IMR-90 (cell line): ENCODE measurements around the gene TIA1. TPM values are rescaled to one million over a fixed set of nuclear protein-coding genes. Genes with fewer than 3 reads are reported as not detected.

Experiments
- ATAC-seq: fragments of 200-7000 bp; cut with Tn5 transposase; 2 replicates; pipeline ENCODE4 v1.9.1; 2020; ENCODE audit warnings: low read depth, mild to moderate bottlenecking, moderate library complexity
- BruUV-seq: library from RNA; stranded (reverse); fragments of 400-500 nt; replicated peaks from 2 replicates; lab custom pipeline; 2021; lab: Mats Ljungman, UMichigan
- CTCF ChIA-PET: fragments of 300-600 bp; formaldehyde crosslinking; extraction: SDS; loops from one replicate; lab custom pipeline; 2021; ENCODE audit warnings: antibody characterized with exemption; lab: Yijun Ruan, JAX
- POLR2A ChIA-PET: fragments of 300-600 bp; sonication (Branson Sonifier 250); formaldehyde crosslinking; loops from one replicate; lab custom pipeline; 2022; ENCODE audit warnings: antibody characterized with exemption; ENCODE audit not compliant: unreplicated experiment; lab: Charles Lee
- DNase-seq: peaks from one replicate; pipeline ENCODE4 v3.0.0; 2013
- H2AFZ ChIP-seq: replicated peaks from 2 replicates; pipeline ENCODE3; 2013; ENCODE audit warnings: low read length, mild to moderate bottlenecking; ENCODE audit not compliant: poor library complexity
- H2AK5ac ChIP-seq: 2 replicates; pipeline ENCODE4 v1.6.1; 2013; ENCODE audit warnings: low read depth, low read length, inconsistent platforms
- H2AK9ac ChIP-seq: replicated peaks from 2 replicates; pipeline ENCODE3; 2013; ENCODE audit warnings: mild to moderate bottlenecking, low read depth, low read length, moderate library complexity; ENCODE audit not compliant: poor library complexity
- H2BK120ac ChIP-seq: 2 replicates; pipeline ENCODE4 v1.6.1; 2013; ENCODE audit warnings: low read depth, low read length, inconsistent platforms
- H2BK15ac ChIP-seq: 3 replicates; pipeline ENCODE4 v1.6.1; 2013; ENCODE audit warnings: low read depth, low read length, inconsistent platforms
- H2BK20ac ChIP-seq: 2 replicates; pipeline ENCODE4 v1.6.1; 2013; ENCODE audit warnings: low read depth, mild to moderate bottlenecking, inconsistent platforms, low read length, moderate library complexity
- H2BK5ac ChIP-seq: 2 replicates; pipeline ENCODE4 v1.6.1; 2013; ENCODE audit warnings: mild to moderate bottlenecking, low read depth, low read length, inconsistent platforms; ENCODE audit not compliant: poor library complexity, severe bottlenecking
- H3K14ac ChIP-seq: replicated peaks from 2 replicates; pipeline ENCODE4 v1.6.1; 2013; ENCODE audit warnings: low read depth, low read length, inconsistent platforms
- H3K18ac ChIP-seq: 2 replicates; pipeline ENCODE4 v1.6.1; 2013; ENCODE audit warnings: low read depth, low read length, control low read depth
- H3K23ac ChIP-seq: 2 replicates; pipeline ENCODE4 v1.6.1; 2013; ENCODE audit warnings: low read depth, low read length, inconsistent platforms
- H3K27ac ChIP-seq: 2 replicates; pipeline ENCODE4 v1.5.1; 2013; ENCODE audit warnings: mild to moderate bottlenecking, control low read depth, low read length; ENCODE audit not compliant: insufficient read depth
- H3K27me3 ChIP-seq: 2 replicates; pipeline ENCODE4 v1.6.1; 2013; ENCODE audit warnings: low read length; ENCODE audit not compliant: control insufficient read depth, insufficient read depth
- H3K36me3 ChIP-seq: 2 replicates; pipeline ENCODE4 v1.6.1; 2013; ENCODE audit warnings: low read length, mixed read lengths; ENCODE audit not compliant: control insufficient read depth, insufficient read depth
- H3K4ac ChIP-seq: 2 replicates; pipeline ENCODE4 v1.6.1; 2013; ENCODE audit warnings: low read depth, low read length, inconsistent platforms
- H3K4me1 ChIP-seq: 2 replicates; pipeline ENCODE4 v1.6.1; 2013; ENCODE audit warnings: low read length, mixed read lengths; ENCODE audit not compliant: control insufficient read depth, insufficient read depth
- H3K4me2 ChIP-seq: 2 replicates; pipeline ENCODE4 v1.6.1; 2013; ENCODE audit warnings: low read depth, mild to moderate bottlenecking, control low read depth, low read length, moderate library complexity
- H3K4me3 ChIP-seq: 2 replicates; pipeline ENCODE4 v1.5.1; 2013; ENCODE audit warnings: low read depth, mild to moderate bottlenecking, control low read depth, low read length, moderate library complexity; ENCODE audit not compliant: insufficient read depth
- H3K56ac ChIP-seq: 2 replicates; pipeline ENCODE4 v1.6.1; 2013; ENCODE audit warnings: low read length, inconsistent platforms; ENCODE audit not compliant: insufficient read depth; ENCODE audit errors: extremely low read depth
- H3K79me1 ChIP-seq, 2 experiments: 2 replicates each; pipeline ENCODE4 v1.6.1; 2013; ENCODE audit warnings: low read length in 2 of 2, inconsistent platforms in 1 of 2, low read depth in 1 of 2
- H3K9ac ChIP-seq: 2 replicates; pipeline ENCODE4 v1.6.1; 2013; ENCODE audit warnings: low read depth, low read length, control low read depth
- H3K9me1 ChIP-seq: 2 replicates; pipeline ENCODE4 v1.6.1; 2013; ENCODE audit warnings: low read length, inconsistent platforms; ENCODE audit not compliant: insufficient read depth
- H3K9me3 ChIP-seq: 2 replicates; pipeline ENCODE4 v1.6.1; 2013; ENCODE audit warnings: low read length; ENCODE audit not compliant: control insufficient read depth, insufficient read depth
- H4K20me1 ChIP-seq: 2 replicates; pipeline ENCODE4 v1.6.1; 2013; ENCODE audit warnings: low read length, inconsistent platforms; ENCODE audit not compliant: insufficient read depth
- H4K5ac ChIP-seq: 2 replicates; pipeline ENCODE4 v1.6.1; 2013; ENCODE audit warnings: mild to moderate bottlenecking, low read depth, low read length, control low read depth
- H4K8ac ChIP-seq, 2 experiments: 2 replicates each; pipeline ENCODE4 v1.6.1; 2013; ENCODE audit warnings: low read depth in 2 of 2, low read length in 2 of 2, control low read depth in 1 of 2, inconsistent platforms in 1 of 2
- H4K91ac ChIP-seq: 2 replicates; pipeline ENCODE4 v1.6.1; 2013; ENCODE audit warnings: low read depth, low read length, inconsistent platforms; ENCODE audit not compliant: insufficient read depth
- BHLHE40 ChIP-seq: fragments of 150-350 bp; IDR thresholded peaks from 2 replicates; pipeline ENCODE4 v1.6.1; 2016; ENCODE audit warnings: mild to moderate bottlenecking, low read depth, low read length
- CEBPB ChIP-seq: IDR thresholded peaks from 2 replicates; pipeline ENCODE4 v1.6.1; 2012; ENCODE audit warnings: low read depth, low read length, improper control_type of control experiment
- CHD1 ChIP-seq: IDR thresholded peaks from 2 replicates; pipeline ENCODE4 v1.6.1; 2012; ENCODE audit warnings: low read depth, low read length, improper control_type of control experiment
- CTCF ChIP-seq: conservative IDR thresholded peaks from 2 replicates; pipeline ENCODE4 v1.5.1; 2012; ENCODE audit warnings: mild to moderate bottlenecking, low read depth, low read length, improper control_type of control experiment
- ELK1 ChIP-seq: fragments of 150-350 bp; IDR thresholded peaks from 2 replicates; pipeline ENCODE4 v1.6.1; 2016; ENCODE audit warnings: low read depth, mild to moderate bottlenecking, low read length, moderate library complexity, borderline replicate concordance
- FOS ChIP-seq: fragments of 150-350 bp; IDR thresholded peaks from 2 replicates; pipeline ENCODE4 v1.6.1; 2016; ENCODE audit warnings: low read depth, low read length
- MAFK ChIP-seq: IDR thresholded peaks from 2 replicates; pipeline ENCODE4 v1.6.1; 2012; ENCODE audit warnings: low read depth, low read length, improper control_type of control experiment
- MAZ ChIP-seq: IDR thresholded peaks from 2 replicates; pipeline ENCODE4 v1.6.1; 2012; ENCODE audit warnings: low read depth, mild to moderate bottlenecking, low read length, improper control_type of control experiment, moderate library complexity, borderline replicate concordance
- MXI1 ChIP-seq: IDR thresholded peaks from 2 replicates; pipeline ENCODE4 v1.6.1; 2012; ENCODE audit warnings: low read depth, mild to moderate bottlenecking, low read length, moderate library complexity, borderline replicate concordance
- NFE2L2 ChIP-seq: fragments of 150-350 bp; IDR thresholded peaks from 2 replicates; pipeline ENCODE4 v1.6.1; 2016; ENCODE audit warnings: low read depth, mild to moderate bottlenecking, low read length
- POLR2A ChIP-seq: IDR thresholded peaks from 2 replicates; pipeline ENCODE4 v1.6.1; 2012; ENCODE audit warnings: mild to moderate bottlenecking, low read depth, low read length
- RAD21 ChIP-seq: IDR thresholded peaks from 2 replicates; pipeline ENCODE4 v1.6.1; 2012; ENCODE audit warnings: low read length, improper control_type of control experiment
- RCOR1 ChIP-seq: IDR thresholded peaks from 2 replicates; pipeline ENCODE4 v1.6.1; 2012; ENCODE audit warnings: mild to moderate bottlenecking, low read length, improper control_type of control experiment; ENCODE audit not compliant: insufficient replicate concordance
- RFX5 ChIP-seq: IDR thresholded peaks from 2 replicates; pipeline ENCODE4 v1.8.0; 2012; ENCODE audit warnings: low read depth, mild to moderate bottlenecking, low read length, moderate library complexity
- SMC3 ChIP-seq: fragments of 150-350 bp; IDR thresholded peaks from 2 replicates; pipeline ENCODE4 v1.6.1; 2016; ENCODE audit warnings: low read depth, mild to moderate bottlenecking, antibody characterized with exemption, low read length, moderate library complexity
- USF2 ChIP-seq: fragments of 150-350 bp; IDR thresholded peaks from 2 replicates; pipeline ENCODE4 v1.6.1; 2017; ENCODE audit warnings: mild to moderate bottlenecking, antibody characterized with exemption, low read length, low read depth
- WGBS, 2 experiments: methylation state at CpG; one replicate each; pipeline versions ENCODE4 v1.1.5 to v1.1.7; 2013; ENCODE audit warnings: missing lambda C conversion rate in 2 of 2; ENCODE audit not compliant: insufficient read length in 1 of 2; ENCODE audit errors: extremely low coverage in 2 of 2; 5-methylcytosine and 5-hydroxymethylcytosine counted together
- dilution Hi-C: fragments of 300-500 bp; cut with HindIII; formaldehyde crosslinking; loops from one replicate; pipeline ENCODE4 v1.14.3; 2018; ENCODE audit warnings: low sequenced_read_pairs; ENCODE audit not compliant: unreplicated experiment
- in situ Hi-C: fragments of 300-500 bp; cut with MboI; formaldehyde crosslinking; loops from 3 replicates; pipeline ENCODE4 v1.14.3; 2019; ENCODE audit warnings: low sequenced_read_pairs, inconsistent platforms, mixed read lengths
- intact Hi-C: fragments of 100-400 bp; cut with micrococcal nuclease; formaldehyde crosslinking; loops from 2 replicates; pipeline ENCODE4 v1.10.0; 2022
- polyA plus RNA-seq, 3 experiments: library from polyadenylated mRNA; depleted of rRNA; stranded (reverse); fragments of >200 nt; gene quantifications; 2 replicates each; pipeline ENCODE4 v1.2.3, GENCODE V29; 2012; ENCODE audit warnings: low replicate concordance in 1 of 3
- total RNA-seq: library from RNA; depleted of rRNA; stranded (reverse); fragments of >200 nt; gene quantifications from 2 replicates; pipeline ENCODE4 v1.2.3, GENCODE V29; 2012

The TIA1 gene
- total and polyA plus RNA-seq, 2 of the 4 experiments (the other 2 are of a cell fraction) = 72.7 to 103 TPM

- TF ChIP-seq ELK1 (no peak), CTCF (no peak), RCOR1 (no peak), MAZ (no peak), NFE2L2 (no peak), FOS (no peak), CHD1 (no peak), POLR2A (no peak), RAD21 (no peak), USF2 (no peak), MAFK (no peak), MXI1 (no peak), CEBPB (no peak), RFX5 (no peak), BHLHE40 (no peak), SMC3 (no peak)
- WGBS, 2 experiments = 80% methylated on average over 2 of the region's 2 CpGs; no CpG with 5 or more reads in 1 of the 2 experiments
- Histone ChIP-seq H3K4me1 (no peaks in the 10 kb centered on the region), H2AK9ac (no peak overlapping the region), H3K27me3 (no peaks in the 10 kb centered on the region), H2BK120ac (no peak overlapping the region), H2AK5ac (no peak overlapping the region), H3K36me3 (peaks cover 49% of the 10 kb centered on the region), H3K9me3 (no peaks in the 10 kb centered on the region), H4K5ac (no peak overlapping the region), H3K79me1 (peaks cover 16 to 21% of the 10 kb centered on the region in 2 experiments), H3K27ac (no peak overlapping the region), H3K56ac (no peak overlapping the region), H3K9me1 (no peaks in the 10 kb centered on the region), H4K20me1 (0 out of 2 replicates have a peak, but pooled peaks cover 4% of the 10 kb centered on the region), H3K9ac (no peak overlapping the region), H2AFZ (no peak overlapping the region), H2BK20ac (no peak overlapping the region), H2BK5ac (no peak overlapping the region), H3K4me2 (no peak overlapping the region), H3K4ac (no peak overlapping the region), H4K8ac (no peak overlapping the region), H2BK15ac (no peak overlapping the region), H3K4me3 (no peak overlapping the region), H3K14ac (no peak overlapping the region), H3K23ac (no peak overlapping the region), H3K18ac (no peak overlapping the region), H4K91ac (no peak overlapping the region)
- ChIA-PET POLR2A (no interaction called here), CTCF (interaction anchor here (0.6 kb wide), 1 partner anchor 502 kb away, joined by 3 read pairs; no protein-coding TSS in a partner anchor)
- in situ Hi-C loops (loop anchor here (25.0 kb wide), 1 partner anchor 314 kb away; the partner anchor contains the start of gene MXD1), dilution Hi-C loops (no loop called here), intact Hi-C loops (no loop called here)
- no TSS peak for BruUV-seq
- no peak for DNase-seq
- ATAC-seq = no peak
These were observed 21.6 kb downstream of the TIA1 start for GRCh38 chr2:70226781-70227180.
